Measurements from ENCODE around the gene PPP5C.

DNA sequence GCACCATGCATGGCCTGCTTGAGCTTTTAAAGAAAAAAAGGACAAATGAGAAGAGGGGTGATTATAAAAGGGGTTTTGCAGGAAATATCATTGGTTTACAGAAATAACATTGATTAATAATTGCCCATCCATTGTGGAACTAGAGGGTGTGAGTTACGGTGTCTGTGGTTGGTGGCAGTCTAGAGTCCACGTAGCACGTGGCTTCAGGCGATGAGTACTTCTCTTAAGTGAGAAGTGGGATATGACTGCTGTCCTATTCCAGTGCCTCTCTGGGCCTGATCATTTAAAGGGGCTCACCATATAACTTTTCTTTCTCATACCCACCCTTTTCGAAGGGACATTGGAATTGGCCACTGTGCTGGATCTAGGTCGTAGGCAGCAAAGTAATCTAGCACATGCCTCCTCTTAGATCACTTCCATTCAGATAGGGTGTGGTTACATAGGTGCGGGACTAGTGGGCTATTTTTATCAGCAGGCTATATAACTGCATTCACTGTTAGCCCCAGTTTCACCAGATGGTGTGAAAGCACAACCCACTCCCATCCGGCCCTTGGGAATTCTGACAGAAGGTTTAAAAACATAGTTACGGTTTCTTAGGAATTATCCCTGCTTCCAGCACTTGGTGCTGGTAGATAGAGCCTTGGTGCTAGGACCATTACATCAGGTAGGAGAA lies 19.9 kb downstream of the PPP5C start:
- no peak for TF ChIP-seq CTCF (conservative IDR thresholded peaks at IDR 0.05; ENCODE audit: low read depth, low read length)
- no peak for TF ChIP-seq EZH2 (IDR thresholded peaks at IDR 0.05; ENCODE audit: low read length, unreplicated experiment)

All from PC-3 (cell line).